Osteocyte (in vitro differentiated cells): Measurements from ENCODE around the gene HUNK. TPM values are rescaled to one million over a fixed set of nuclear protein-coding genes. Genes with fewer than 3 reads are reported as not detected.

Source experiments
- DNase-seq: peaks from one replicate; pipeline ENCODE4 v3.0.0; 2021; ENCODE audit warnings: mixed read lengths; ENCODE audit not compliant: unreplicated experiment; ENCODE audit errors: extremely low spot score
- H3K27ac Mint-ChIP-seq: one replicate; pipeline ENCODE4 v1.8.0; 2021; ENCODE audit warnings: mild to moderate bottlenecking, mixed read lengths; ENCODE audit not compliant: unreplicated experiment
- H3K27me3 Mint-ChIP-seq: one replicate; pipeline ENCODE4 v1.8.0; 2021; ENCODE audit warnings: mixed read lengths; ENCODE audit not compliant: unreplicated experiment
- H3K36me3 Mint-ChIP-seq: one replicate; pipeline ENCODE4 v1.8.0; 2021; ENCODE audit warnings: mixed read lengths; ENCODE audit not compliant: unreplicated experiment
- H3K4me1 Mint-ChIP-seq: one replicate; pipeline ENCODE4 v1.8.0; 2021; ENCODE audit warnings: mixed read lengths; ENCODE audit not compliant: unreplicated experiment
- H3K4me3 Mint-ChIP-seq: one replicate; pipeline ENCODE4 v1.8.0; 2021; ENCODE audit warnings: mild to moderate bottlenecking, moderate library complexity, mixed read lengths; ENCODE audit not compliant: unreplicated experiment
- H3K9me3 Mint-ChIP-seq: one replicate; pipeline ENCODE4 v1.8.0; 2021; ENCODE audit warnings: mixed read lengths; ENCODE audit not compliant: unreplicated experiment
- CTCF ChIP-seq: fragments of 200-600 bp; sonication (generic); IDR thresholded peaks from 2 replicates; pipeline ENCODE4 v1.5.0; 2021; ENCODE audit warnings: antibody characterized with exemption, mild to moderate bottlenecking, moderate library complexity
- total RNA-seq: library from RNA; stranded (reverse); gene quantifications from 2 replicates; pipeline ENCODE4 v1.2.1, GENCODE V29; 2021

Gene HUNK
- total RNA-seq, 1 donor from 2014 or later, result 0.83 TPM

GRCh38 chr21:31924548-31924947, 51.7 kb downstream of the HUNK start:
- peaks cover 7% of the 10 kb centered on the region for H3K9me3 Mint-ChIP-seq
- no peak overlapping the region for H3K4me3 Mint-ChIP-seq
- peaks cover 13% of the 10 kb centered on the region for H3K4me1 Mint-ChIP-seq
- TF ChIP-seq CTCF, result no peak
- H3K27ac Mint-ChIP-seq, result no peak overlapping the region
- no peaks in the 10 kb centered on the region for H3K27me3 Mint-ChIP-seq
- no peak for DNase-seq
- peaks cover 3% of the 10 kb centered on the region for H3K36me3 Mint-ChIP-seq

GRCh38 chr21:31926498-31926897, 53.7 kb downstream of the HUNK start:
- H3K9me3 Mint-ChIP-seq, result peaks cover 4% of the 10 kb centered on the region
- peaks cover 13% of the 10 kb centered on the region for H3K4me1 Mint-ChIP-seq
- H3K36me3 Mint-ChIP-seq, result peaks cover 3% of the 10 kb centered on the region
- no peaks in the 10 kb centered on the region for H3K27me3 Mint-ChIP-seq
- H3K4me3 Mint-ChIP-seq, result no peak overlapping the region
- DNase-seq, result no peak
- H3K27ac Mint-ChIP-seq, result no peak overlapping the region
- no peak for TF ChIP-seq CTCF

DNA sequence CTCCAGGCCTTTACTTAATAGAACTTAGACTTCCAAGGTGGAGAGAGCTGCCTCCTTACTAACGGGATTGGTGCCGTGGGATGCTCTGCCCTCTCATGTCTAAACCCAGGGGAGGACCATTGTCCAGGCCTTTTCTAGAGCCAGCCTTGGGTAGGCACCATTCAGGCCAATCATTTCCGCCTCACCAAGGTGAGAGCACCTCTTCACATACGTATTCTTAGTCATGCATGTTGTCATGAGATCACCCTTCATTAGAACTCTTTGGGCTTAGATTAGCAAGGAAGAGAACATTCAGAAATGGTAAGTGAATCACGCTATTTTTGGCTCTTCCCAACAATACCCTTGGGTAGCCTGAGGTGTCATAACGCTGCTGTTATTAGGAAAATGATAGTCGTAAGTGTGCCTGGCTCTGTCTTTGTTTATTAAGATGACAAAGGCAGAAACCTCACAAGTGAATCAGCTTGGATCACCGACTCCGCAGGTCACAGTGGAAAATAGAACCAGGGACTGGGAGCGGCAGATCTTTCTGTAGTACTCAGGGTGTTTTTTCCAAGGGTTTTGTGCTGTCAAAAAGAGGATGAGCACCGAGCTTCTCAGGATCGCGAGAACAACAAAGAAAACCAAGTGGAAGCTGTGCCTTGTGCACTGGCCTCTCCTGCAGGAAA, 55.0 kb downstream of the HUNK start:
- no peak for TF ChIP-seq CTCF
- Mint-ChIP-seq H3K27ac (no peak overlapping the region), H3K4me1 (peaks cover 13% of the 10 kb centered on the region), H3K27me3 (no peaks in the 10 kb centered on the region), H3K36me3 (peaks cover 3% of the 10 kb centered on the region), H3K9me3 (peaks cover 4% of the 10 kb centered on the region), H3K4me3 (no peak overlapping the region)
- DNase-seq, result no peak

DNA sequence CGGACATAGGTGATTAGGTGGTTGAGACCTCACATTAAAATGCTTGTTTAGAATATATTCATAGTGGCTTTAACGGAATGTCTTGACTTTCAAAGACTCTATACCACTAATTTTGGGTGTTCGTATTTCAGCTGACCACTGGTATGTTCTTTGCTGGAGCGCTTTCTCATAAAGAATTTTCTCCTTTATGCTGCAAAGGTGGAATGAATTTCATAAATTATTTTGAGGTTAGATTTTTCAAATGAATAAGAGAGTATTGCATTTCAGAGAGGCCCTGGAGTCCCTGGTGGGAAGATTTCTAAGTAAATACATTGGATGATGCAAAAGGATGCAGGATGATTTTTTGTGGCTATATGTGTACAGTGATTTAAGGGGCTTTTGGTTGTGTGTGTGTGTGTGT, 55.8 kb downstream of the HUNK start:
- H3K27ac Mint-ChIP-seq, result no peak overlapping the region
- no peak for TF ChIP-seq CTCF
- no peak overlapping the region for H3K4me3 Mint-ChIP-seq
- peaks cover 13% of the 10 kb centered on the region for H3K4me1 Mint-ChIP-seq
- no peak for DNase-seq
- peaks cover 4% of the 10 kb centered on the region for H3K9me3 Mint-ChIP-seq
- H3K27me3 Mint-ChIP-seq, result no peaks in the 10 kb centered on the region
- H3K36me3 Mint-ChIP-seq, result peaks cover 3% of the 10 kb centered on the region

DNA sequence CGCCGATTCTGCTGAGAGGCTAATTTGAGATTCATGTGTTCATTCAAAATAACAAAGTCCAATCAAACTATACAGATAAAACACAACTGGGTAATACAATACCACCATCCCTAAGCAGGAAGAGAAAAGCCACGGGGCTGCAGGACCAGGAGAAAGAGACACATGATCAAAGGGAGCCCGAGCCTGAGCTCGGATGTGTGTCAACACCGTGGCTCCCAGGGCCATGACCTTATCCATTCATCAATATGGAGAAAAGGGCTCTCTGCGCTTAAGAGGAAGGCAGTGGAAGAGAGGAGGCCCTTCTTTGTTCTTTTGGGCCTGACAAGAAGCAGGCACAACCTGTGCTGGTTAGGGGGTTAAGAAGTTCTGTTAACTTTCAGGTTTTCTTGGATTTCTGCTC, 56.7 kb downstream of the HUNK start:
- Mint-ChIP-seq H3K36me3 (peaks cover 3% of the 10 kb centered on the region), H3K9me3 (peaks cover 4% of the 10 kb centered on the region), H3K27ac (no peak overlapping the region), H3K4me1 (peaks cover 13% of the 10 kb centered on the region), H3K4me3 (no peak overlapping the region), H3K27me3 (no peaks in the 10 kb centered on the region)
- no peak for TF ChIP-seq CTCF
- no peak for DNase-seq
